GM23338 (cell line): ENCODE data around the gene BTG3. TPM values are rescaled to one million over a fixed set of nuclear protein-coding genes. Genes with fewer than 3 reads are reported as not detected.

ENCODE experiments used
- ATAC-seq: fragments of 200-7000 bp; cut with Tn5 transposase; 3 replicates; pipeline ENCODE4 v1.9.1; 2020
- DNase-seq: peaks from one replicate; pipeline ENCODE4 v3.0.0-alpha.2; 2015; ENCODE audit warnings: low spot score
- H2AFZ ChIP-seq: fragments of 200-600 bp; sonication (generic); 2 replicates; pipeline ENCODE4 v1.8.0; 2016; ENCODE audit warnings: antibody characterized with exemption, mild to moderate bottlenecking, moderate library complexity
- H3F3A ChIP-seq: fragments of 200-600 bp; sonication (generic); replicated peaks from 2 replicates; pipeline ENCODE4 v1.8.0; 2017; ENCODE audit warnings: antibody characterized with exemption, mixed run types, low read depth
- H3K27ac ChIP-seq: fragments of 200-600 bp; sonication (generic); 2 replicates; pipeline ENCODE4 v1.6.1; 2016; ENCODE audit warnings: low read depth
- H3K27me3 ChIP-seq: fragments of 200-600 bp; sonication (generic); 2 replicates; pipeline ENCODE4 v1.8.0; 2016; ENCODE audit warnings: mild to moderate bottlenecking, mixed run types, moderate library complexity; ENCODE audit not compliant: insufficient read depth
- H3K36me3 ChIP-seq: fragments of 200-600 bp; sonication (generic); 2 replicates; pipeline ENCODE4 v1.8.0; 2016; ENCODE audit warnings: mild to moderate bottlenecking; ENCODE audit not compliant: insufficient read depth
- H3K4me1 ChIP-seq: fragments of 200-600 bp; sonication (generic); 2 replicates; pipeline ENCODE4 v1.8.0; 2016; ENCODE audit warnings: mild to moderate bottlenecking, moderate library complexity; ENCODE audit not compliant: insufficient read depth
- H3K4me2 ChIP-seq: fragments of 200-600 bp; sonication (generic); 2 replicates; pipeline ENCODE4 v1.7.1; 2017; ENCODE audit warnings: mixed run types
- H3K4me3 ChIP-seq: fragments of 200-600 bp; sonication (generic); 2 replicates; pipeline ENCODE4 v1.6.1; 2016; ENCODE audit warnings: mixed run types
- H3K79me2 ChIP-seq: fragments of 200-600 bp; sonication (generic); replicated peaks from 2 replicates; pipeline ENCODE4 v1.8.0; 2017; ENCODE audit warnings: mild to moderate bottlenecking; ENCODE audit not compliant: insufficient read depth
- H3K9me2 ChIP-seq: fragments of 200-600 bp; sonication (generic); 2 replicates; pipeline ENCODE4 v1.8.0; 2017; ENCODE audit not compliant: insufficient read depth
- H4K20me1 ChIP-seq: fragments of 200-600 bp; sonication (generic); replicated peaks from 2 replicates; pipeline ENCODE4 v1.8.0; 2017; ENCODE audit warnings: mild to moderate bottlenecking; ENCODE audit not compliant: insufficient read depth
- H3K27ac Mint-ChIP-seq: 2 replicates; pipeline ENCODE4 v1.8.0; 2020; ENCODE audit warnings: inconsistent platforms, mild to moderate bottlenecking, moderate library complexity, mixed read lengths
- H3K27me3 Mint-ChIP-seq: 3 replicates; pipeline ENCODE4 v1.8.0; 2022; ENCODE audit warnings: low read depth, mild to moderate bottlenecking, moderate library complexity, mixed read lengths, inconsistent platforms; ENCODE audit not compliant: insufficient read depth, poor library complexity
- H3K36me3 Mint-ChIP-seq: 3 replicates; pipeline ENCODE4 v1.8.0; 2021; ENCODE audit warnings: low read depth, mild to moderate bottlenecking, inconsistent platforms, moderate library complexity, mixed read lengths
- H3K4me1 Mint-ChIP-seq: 3 replicates; pipeline ENCODE4 v1.8.0; 2020; ENCODE audit warnings: mild to moderate bottlenecking, inconsistent platforms, mixed read lengths
- H3K4me3 Mint-ChIP-seq: 3 replicates; pipeline ENCODE4 v1.8.0; 2021; ENCODE audit warnings: moderate library complexity, mild to moderate bottlenecking, inconsistent platforms, mixed read lengths
- H3K9me3 Mint-ChIP-seq: 3 replicates; pipeline ENCODE4 v1.8.0; 2020; ENCODE audit warnings: moderate library complexity, mild to moderate bottlenecking, inconsistent platforms, mixed read lengths
- CREB1 ChIP-seq: fragments of 250-450 bp; sonication (Bioruptor Pico); IDR thresholded peaks from 2 replicates; pipeline ENCODE4 v1.5.0; 2020; ENCODE audit warnings: low read depth, mild to moderate bottlenecking, moderate library complexity
- EZH2 ChIP-seq: fragments of 200-600 bp; sonication (generic); IDR thresholded peaks from one replicate; pipeline ENCODE4 v1.8.0; 2017; ENCODE audit warnings: antibody characterized with exemption, mild to moderate bottlenecking, low read depth; ENCODE audit not compliant: unreplicated experiment
- EZH2phosphoT487 ChIP-seq: fragments of 200-600 bp; sonication (generic); IDR thresholded peaks from one replicate; pipeline ENCODE4 v1.8.1; 2018; ENCODE audit warnings: antibody characterized with exemption; ENCODE audit not compliant: unreplicated experiment
- JUNB ChIP-seq: IDR thresholded peaks from one replicate; pipeline ENCODE4 v1.6.1; 2016; ENCODE audit warnings: antibody characterized with exemption; ENCODE audit not compliant: unreplicated experiment
- NANOG ChIP-seq: IDR thresholded peaks from 2 replicates; pipeline ENCODE4 v1.6.1; 2016; ENCODE audit warnings: antibody characterized with exemption, borderline replicate concordance
- POLR2AphosphoS5 ChIP-seq: IDR thresholded peaks from 2 replicates; pipeline ENCODE4 v1.6.1; 2016; ENCODE audit warnings: antibody characterized with exemption, low read depth
- STAT1 ChIP-seq: IDR thresholded peaks from one replicate; pipeline ENCODE4 v1.6.1; 2016; ENCODE audit warnings: antibody characterized with exemption; ENCODE audit not compliant: unreplicated experiment
- ZNF114 ChIP-seq: fragments of 250-450 bp; sonication (Bioruptor Pico); IDR thresholded peaks from 2 replicates; pipeline ENCODE4 v1.5.0; 2020; ENCODE audit warnings: mild to moderate bottlenecking, moderate library complexity
- ZNF331 ChIP-seq: fragments of 250-450 bp; sonication (Bioruptor Pico); IDR thresholded peaks from 2 replicates; pipeline ENCODE4 v1.5.0; 2020; ENCODE audit warnings: low read depth, mild to moderate bottlenecking, moderate library complexity
- polyA plus RNA-seq: library from polyadenylated mRNA; unstranded; fragments of >200 nt; fragmentation: Nextera tagmentation; extraction: Ambion mirVana; gene quantifications from 2 replicates; pipeline ENCODE4 v1.2.1, GENCODE V29; 2016
- total RNA-seq: library from RNA; depleted of rRNA; stranded (reverse); fragments of >200 nt; shearing (Covaris generic); gene quantifications from 2 replicates; pipeline ENCODE4 v1.2.3, GENCODE V29; 2014
- TF ChIP-seq, protein P1 (sequence below): IDR thresholded peaks from 2 replicates; pipeline ENCODE4 v1.6.1; 2016; ENCODE audit warnings: antibody characterized with exemption
- TF ChIP-seq, protein P2 (sequence below): IDR thresholded peaks from one replicate; pipeline ENCODE4 v1.6.1; 2018; ENCODE audit warnings: antibody characterized with exemption; ENCODE audit not compliant: unreplicated experiment
- TF ChIP-seq, protein P3 (sequence below): fragments of 250-450 bp; sonication (Bioruptor Pico); IDR thresholded peaks from 2 replicates; pipeline ENCODE4 v1.5.0; 2020; ENCODE audit warnings: mild to moderate bottlenecking, moderate library complexity
- TF ChIP-seq, protein P4 (sequence below), 2 experiments: fragments of 200-600 bp in 1 of 2; sonication (generic) in 1 of 2; conservative IDR thresholded peaks; 2 replicates each; pipeline versions ENCODE4 v1.5.1 to v1.6.1; 2016 to 2017; ENCODE audit warnings: antibody characterized with exemption in 2 of 2, low read depth in 2 of 2, mild to moderate bottlenecking in 2 of 2, moderate library complexity in 1 of 2

Gene BTG3
- total and polyA plus RNA-seq, 2 experiments from 2014 or later: 24.0 to 43.8 TPM

DNA sequence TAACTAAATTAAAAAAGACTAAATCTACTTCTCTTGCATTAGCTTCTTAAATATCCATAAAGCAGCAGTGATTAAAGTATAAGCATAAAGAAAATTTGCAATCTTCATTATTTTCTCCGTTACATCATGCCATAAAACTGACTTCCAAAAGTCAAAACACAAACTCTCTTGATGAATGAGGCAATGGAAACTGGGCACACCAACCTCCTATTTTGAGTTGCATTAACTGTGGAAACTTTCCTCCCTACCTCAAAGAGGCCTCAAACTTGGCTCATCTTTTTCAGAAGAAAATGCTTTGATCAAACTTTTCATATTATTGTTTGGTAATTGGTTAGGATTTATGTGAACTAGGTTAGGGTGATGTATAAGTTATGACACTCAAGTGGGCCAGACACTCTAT lies 4.1 kb upstream of the BTG3 start:
- H3K27me3 Mint-ChIP-seq: peaks cover 7% of the 10 kb centered on the region
- Histone ChIP-seq H4K20me1 (no peaks in the 10 kb centered on the region), H3K4me2 (no peak overlapping the region), H3K79me2 (peaks cover 2% of the 10 kb centered on the region), H3K36me3 (no peaks in the 10 kb centered on the region), H2AFZ (no peak overlapping the region), H3K27me3 (peaks cover 18% of the 10 kb centered on the region), H3F3A (no peaks in the 10 kb centered on the region), H3K4me3 (no peak overlapping the region), H3K27ac (no peak overlapping the region), H3K4me1 (no peaks in the 10 kb centered on the region), H3K9me2 (peaks cover 4% of the 10 kb centered on the region; the same call in 1 of the 2 replicates)
- H3K4me1 Mint-ChIP-seq: no peaks in the 10 kb centered on the region
- H3K36me3 Mint-ChIP-seq: peaks cover under 1% of the 10 kb centered on the region; the same call in 1 of the 3 replicates
- no peak overlapping the region for H3K27ac Mint-ChIP-seq
- no peak overlapping the region for H3K4me3 Mint-ChIP-seq
- H3K9me3 Mint-ChIP-seq: no peaks in the 10 kb centered on the region
- TF ChIP-seq JUNB: no peak
- TF ChIP-seq EZH2: no peak
- TF ChIP-seq STAT1: no peak
- TF ChIP-seq, protein P1, sequence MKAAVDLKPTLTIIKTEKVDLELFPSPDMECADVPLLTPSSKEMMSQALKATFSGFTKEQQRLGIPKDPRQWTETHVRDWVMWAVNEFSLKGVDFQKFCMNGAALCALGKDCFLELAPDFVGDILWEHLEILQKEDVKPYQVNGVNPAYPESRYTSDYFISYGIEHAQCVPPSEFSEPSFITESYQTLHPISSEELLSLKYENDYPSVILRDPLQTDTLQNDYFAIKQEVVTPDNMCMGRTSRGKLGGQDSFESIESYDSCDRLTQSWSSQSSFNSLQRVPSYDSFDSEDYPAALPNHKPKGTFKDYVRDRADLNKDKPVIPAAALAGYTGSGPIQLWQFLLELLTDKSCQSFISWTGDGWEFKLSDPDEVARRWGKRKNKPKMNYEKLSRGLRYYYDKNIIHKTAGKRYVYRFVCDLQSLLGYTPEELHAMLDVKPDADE: no peak
- TF ChIP-seq NANOG: no peak
- TF ChIP-seq, protein P2, sequence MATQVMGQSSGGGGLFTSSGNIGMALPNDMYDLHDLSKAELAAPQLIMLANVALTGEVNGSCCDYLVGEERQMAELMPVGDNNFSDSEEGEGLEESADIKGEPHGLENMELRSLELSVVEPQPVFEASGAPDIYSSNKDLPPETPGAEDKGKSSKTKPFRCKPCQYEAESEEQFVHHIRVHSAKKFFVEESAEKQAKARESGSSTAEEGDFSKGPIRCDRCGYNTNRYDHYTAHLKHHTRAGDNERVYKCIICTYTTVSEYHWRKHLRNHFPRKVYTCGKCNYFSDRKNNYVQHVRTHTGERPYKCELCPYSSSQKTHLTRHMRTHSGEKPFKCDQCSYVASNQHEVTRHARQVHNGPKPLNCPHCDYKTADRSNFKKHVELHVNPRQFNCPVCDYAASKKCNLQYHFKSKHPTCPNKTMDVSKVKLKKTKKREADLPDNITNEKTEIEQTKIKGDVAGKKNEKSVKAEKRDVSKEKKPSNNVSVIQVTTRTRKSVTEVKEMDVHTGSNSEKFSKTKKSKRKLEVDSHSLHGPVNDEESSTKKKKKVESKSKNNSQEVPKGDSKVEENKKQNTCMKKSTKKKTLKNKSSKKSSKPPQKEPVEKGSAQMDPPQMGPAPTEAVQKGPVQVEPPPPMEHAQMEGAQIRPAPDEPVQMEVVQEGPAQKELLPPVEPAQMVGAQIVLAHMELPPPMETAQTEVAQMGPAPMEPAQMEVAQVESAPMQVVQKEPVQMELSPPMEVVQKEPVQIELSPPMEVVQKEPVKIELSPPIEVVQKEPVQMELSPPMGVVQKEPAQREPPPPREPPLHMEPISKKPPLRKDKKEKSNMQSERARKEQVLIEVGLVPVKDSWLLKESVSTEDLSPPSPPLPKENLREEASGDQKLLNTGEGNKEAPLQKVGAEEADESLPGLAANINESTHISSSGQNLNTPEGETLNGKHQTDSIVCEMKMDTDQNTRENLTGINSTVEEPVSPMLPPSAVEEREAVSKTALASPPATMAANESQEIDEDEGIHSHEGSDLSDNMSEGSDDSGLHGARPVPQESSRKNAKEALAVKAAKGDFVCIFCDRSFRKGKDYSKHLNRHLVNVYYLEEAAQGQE: no peak
- no peak for TF ChIP-seq POLR2AphosphoS5
- TF ChIP-seq, protein P3, sequence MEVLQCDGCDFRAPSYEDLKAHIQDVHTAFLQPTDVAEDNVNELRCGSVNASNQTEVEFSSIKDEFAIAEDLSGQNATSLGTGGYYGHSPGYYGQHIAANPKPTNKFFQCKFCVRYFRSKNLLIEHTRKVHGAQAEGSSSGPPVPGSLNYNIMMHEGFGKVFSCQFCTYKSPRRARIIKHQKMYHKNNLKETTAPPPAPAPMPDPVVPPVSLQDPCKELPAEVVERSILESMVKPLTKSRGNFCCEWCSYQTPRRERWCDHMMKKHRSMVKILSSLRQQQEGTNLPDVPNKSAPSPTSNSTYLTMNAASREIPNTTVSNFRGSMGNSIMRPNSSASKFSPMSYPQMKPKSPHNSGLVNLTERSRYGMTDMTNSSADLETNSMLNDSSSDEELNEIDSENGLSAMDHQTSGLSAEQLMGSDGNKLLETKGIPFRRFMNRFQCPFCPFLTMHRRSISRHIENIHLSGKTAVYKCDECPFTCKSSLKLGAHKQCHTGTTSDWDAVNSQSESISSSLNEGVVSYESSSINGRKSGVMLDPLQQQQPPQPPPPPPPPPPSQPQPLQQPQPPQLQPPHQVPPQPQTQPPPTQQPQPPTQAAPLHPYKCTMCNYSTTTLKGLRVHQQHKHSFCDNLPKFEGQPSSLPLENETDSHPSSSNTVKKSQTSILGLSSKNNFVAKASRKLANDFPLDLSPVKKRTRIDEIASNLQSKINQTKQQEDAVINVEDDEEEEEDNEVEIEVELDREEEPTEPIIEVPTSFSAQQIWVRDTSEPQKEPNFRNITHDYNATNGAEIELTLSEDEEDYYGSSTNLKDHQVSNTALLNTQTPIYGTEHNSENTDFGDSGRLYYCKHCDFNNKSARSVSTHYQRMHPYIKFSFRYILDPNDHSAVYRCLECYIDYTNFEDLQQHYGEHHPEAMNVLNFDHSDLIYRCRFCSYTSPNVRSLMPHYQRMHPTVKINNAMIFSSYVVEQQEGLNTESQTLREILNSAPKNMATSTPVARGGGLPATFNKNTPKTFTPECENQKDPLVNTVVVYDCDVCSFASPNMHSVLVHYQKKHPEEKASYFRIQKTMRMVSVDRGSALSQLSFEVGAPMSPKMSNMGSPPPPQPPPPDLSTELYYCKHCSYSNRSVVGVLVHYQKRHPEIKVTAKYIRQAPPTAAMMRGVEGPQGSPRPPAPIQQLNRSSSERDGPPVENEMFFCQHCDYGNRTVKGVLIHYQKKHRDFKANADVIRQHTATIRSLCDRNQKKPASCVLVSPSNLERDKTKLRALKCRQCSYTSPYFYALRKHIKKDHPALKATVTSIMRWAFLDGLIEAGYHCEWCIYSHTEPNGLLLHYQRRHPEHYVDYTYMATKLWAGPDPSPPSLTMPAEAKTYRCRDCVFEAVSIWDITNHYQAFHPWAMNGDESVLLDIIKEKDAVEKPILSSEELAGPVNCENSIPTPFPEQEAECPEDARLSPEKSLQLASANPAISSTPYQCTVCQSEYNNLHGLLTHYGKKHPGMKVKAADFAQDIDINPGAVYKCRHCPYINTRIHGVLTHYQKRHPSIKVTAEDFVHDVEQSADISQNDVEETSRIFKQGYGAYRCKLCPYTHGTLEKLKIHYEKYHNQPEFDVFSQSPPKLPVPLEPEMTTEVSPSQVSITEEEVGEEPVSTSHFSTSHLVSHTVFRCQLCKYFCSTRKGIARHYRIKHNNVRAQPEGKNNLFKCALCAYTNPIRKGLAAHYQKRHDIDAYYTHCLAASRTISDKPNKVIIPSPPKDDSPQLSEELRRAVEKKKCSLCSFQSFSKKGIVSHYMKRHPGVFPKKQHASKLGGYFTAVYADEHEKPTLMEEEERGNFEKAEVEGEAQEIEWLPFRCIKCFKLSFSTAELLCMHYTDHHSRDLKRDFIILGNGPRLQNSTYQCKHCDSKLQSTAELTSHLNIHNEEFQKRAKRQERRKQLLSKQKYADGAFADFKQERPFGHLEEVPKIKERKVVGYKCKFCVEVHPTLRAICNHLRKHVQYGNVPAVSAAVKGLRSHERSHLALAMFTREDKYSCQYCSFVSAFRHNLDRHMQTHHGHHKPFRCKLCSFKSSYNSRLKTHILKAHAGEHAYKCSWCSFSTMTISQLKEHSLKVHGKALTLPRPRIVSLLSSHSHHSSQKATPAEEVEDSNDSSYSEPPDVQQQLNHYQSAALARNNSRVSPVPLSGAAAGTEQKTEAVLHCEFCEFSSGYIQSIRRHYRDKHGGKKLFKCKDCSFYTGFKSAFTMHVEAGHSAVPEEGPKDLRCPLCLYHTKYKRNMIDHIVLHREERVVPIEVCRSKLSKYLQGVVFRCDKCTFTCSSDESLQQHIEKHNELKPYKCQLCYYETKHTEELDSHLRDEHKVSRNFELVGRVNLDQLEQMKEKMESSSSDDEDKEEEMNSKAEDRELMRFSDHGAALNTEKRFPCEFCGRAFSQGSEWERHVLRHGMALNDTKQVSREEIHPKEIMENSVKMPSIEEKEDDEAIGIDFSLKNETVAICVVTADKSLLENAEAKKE (CRISPR knock-in tag): no peak
- no peak for TF ChIP-seq ZNF114 (CRISPR knock-in tag)
- TF ChIP-seq EZH2phosphoT487: no peak
- TF ChIP-seq CREB1 (CRISPR knock-in tag): no peak
- TF ChIP-seq, protein P4, sequence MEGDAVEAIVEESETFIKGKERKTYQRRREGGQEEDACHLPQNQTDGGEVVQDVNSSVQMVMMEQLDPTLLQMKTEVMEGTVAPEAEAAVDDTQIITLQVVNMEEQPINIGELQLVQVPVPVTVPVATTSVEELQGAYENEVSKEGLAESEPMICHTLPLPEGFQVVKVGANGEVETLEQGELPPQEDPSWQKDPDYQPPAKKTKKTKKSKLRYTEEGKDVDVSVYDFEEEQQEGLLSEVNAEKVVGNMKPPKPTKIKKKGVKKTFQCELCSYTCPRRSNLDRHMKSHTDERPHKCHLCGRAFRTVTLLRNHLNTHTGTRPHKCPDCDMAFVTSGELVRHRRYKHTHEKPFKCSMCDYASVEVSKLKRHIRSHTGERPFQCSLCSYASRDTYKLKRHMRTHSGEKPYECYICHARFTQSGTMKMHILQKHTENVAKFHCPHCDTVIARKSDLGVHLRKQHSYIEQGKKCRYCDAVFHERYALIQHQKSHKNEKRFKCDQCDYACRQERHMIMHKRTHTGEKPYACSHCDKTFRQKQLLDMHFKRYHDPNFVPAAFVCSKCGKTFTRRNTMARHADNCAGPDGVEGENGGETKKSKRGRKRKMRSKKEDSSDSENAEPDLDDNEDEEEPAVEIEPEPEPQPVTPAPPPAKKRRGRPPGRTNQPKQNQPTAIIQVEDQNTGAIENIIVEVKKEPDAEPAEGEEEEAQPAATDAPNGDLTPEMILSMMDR (conservative IDR thresholded peaks at IDR 0.05; ENCODE audit: low read depth in 2 of 2): no peak
- TF ChIP-seq ZNF331 (CRISPR knock-in tag): no peak
- DNase-seq (no peak), ATAC-seq (no peak)
